Ovary (tissue), 3 donors: ENCODE results near the gene HYDIN.

Source experiments
- EP300 ChIP-seq: sonication (generic); formaldehyde crosslinking; IDR thresholded peaks from one replicate; pipeline ENCODE4 v1.6.1; 2017; ENCODE audit warnings: antibody characterized with exemption
- POLR2A ChIP-seq: fragments of 450-650 bp; IDR thresholded peaks from one replicate; pipeline ENCODE4 v1.6.1; 2017; ENCODE audit warnings: antibody characterized with exemption, mild to moderate bottlenecking, moderate library complexity
- TF ChIP-seq, protein P1 (sequence below), 3 donors: fragments of 450-650 bp in 2 of 3; fragments of 200-600 bp in 1 of 3; IDR thresholded peaks; one replicate each; pipeline versions ENCODE4 v1.5.1 to v1.8.0; 2016 to 2022; ENCODE audit warnings: antibody characterized with exemption in 3 of 3, mild to moderate bottlenecking in 1 of 3
- donor health status: DM: no; HTN: no; CAD: no.

DNA sequence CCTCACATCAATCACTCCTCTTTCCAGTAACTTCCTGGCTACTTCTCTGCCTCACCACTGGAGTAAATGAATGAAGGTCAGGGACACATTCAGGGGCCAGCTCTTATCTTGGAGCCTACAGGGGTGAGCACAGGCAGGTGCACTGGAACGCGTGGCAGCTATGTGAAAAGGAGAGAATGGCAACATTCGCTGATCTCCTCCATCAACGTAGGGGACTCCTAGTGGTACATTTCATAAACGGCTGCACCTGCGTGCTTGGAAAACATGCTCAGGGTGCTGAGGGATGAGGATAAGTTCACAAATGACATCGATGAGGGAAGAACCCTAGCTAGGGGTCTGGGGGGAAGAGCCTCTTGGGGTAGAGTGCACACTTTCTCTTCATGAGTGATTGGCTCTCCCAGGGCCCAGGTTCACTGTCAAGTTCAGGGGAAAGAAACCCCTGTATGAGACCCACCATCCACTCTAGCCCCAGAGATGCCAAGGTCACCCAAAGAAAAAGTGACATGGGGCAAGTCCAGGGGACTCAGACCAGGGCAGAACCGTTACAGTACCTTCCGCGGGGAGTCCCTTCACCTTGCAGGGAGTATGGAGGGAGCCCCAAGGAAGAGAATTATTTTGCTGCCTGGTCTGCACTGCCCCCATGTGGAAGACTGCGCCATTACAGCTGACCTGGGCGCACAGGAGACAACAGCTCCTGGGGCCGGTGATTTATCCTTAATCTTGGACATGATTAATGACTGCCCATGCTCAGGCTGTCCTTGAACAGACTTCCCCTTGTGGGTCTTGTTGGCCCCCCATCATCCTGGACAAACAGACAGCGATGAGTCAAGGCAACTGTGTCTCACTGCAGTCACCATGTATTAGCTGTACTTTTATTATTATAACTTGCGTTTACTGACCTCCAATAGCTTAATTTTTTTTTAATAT is 459.6 kb downstream of the HYDIN start:
- TF ChIP-seq, protein P1, sequence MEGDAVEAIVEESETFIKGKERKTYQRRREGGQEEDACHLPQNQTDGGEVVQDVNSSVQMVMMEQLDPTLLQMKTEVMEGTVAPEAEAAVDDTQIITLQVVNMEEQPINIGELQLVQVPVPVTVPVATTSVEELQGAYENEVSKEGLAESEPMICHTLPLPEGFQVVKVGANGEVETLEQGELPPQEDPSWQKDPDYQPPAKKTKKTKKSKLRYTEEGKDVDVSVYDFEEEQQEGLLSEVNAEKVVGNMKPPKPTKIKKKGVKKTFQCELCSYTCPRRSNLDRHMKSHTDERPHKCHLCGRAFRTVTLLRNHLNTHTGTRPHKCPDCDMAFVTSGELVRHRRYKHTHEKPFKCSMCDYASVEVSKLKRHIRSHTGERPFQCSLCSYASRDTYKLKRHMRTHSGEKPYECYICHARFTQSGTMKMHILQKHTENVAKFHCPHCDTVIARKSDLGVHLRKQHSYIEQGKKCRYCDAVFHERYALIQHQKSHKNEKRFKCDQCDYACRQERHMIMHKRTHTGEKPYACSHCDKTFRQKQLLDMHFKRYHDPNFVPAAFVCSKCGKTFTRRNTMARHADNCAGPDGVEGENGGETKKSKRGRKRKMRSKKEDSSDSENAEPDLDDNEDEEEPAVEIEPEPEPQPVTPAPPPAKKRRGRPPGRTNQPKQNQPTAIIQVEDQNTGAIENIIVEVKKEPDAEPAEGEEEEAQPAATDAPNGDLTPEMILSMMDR (IDR thresholded peaks at IDR 0.05) = peak; percentile 78 to 92 (median 89)
- TF ChIP-seq POLR2A = peak; percentile 23
- no peak for TF ChIP-seq EP300
